Myocyte (in vitro differentiated cells): ENCODE data around the gene BBS9. TPM values are rescaled to one million over a fixed set of nuclear protein-coding genes. Genes with fewer than 3 reads are reported as not detected.
A peak's percentile ranks its signal among the peaks of the same experiment; 100 is the strongest.

ENCODE experiments used
- DNase-seq: peaks from one replicate; pipeline ENCODE4 v3.0.0-alpha.2; 2012; ENCODE audit warnings: low read depth
- total RNA-seq: library from RNA; depleted of rRNA; stranded (reverse); fragments of >200 nt; gene quantifications from 2 replicates; pipeline ENCODE4 v1.2.3, GENCODE V29; 2014

Gene BBS9
- total RNA-seq, 1 donor from 2014 or later, result 16.2 TPM

- DNase-seq, result no peak
These were observed 409.8 kb downstream of the BBS9 start for GRCh38 chr7:33539198-33539597.

- DNase-seq, result peak; percentile 63
These were observed 410.5 kb downstream of the BBS9 start for GRCh38 chr7:33539659-33540400.

GRCh38 chr7:33547880-33548279 lies 418.5 kb downstream of the BBS9 start:
- DNase-seq, result no peak

GRCh38 chr7:33550363-33550762 lies 421.0 kb downstream of the BBS9 start:
- DNase-seq, result no peak

GRCh38 chr7:33550979-33551378 lies 421.6 kb downstream of the BBS9 start:
- DNase-seq, result peak; percentile 38

GRCh38 chr7:33554046-33554445 lies 424.7 kb downstream of the BBS9 start:
- DNase-seq, result peak; percentile 67

- DNase-seq, result no peak
These were observed 425.2 kb downstream of the BBS9 start for GRCh38 chr7:33554576-33554975.

- DNase-seq, result no peak
These were observed 427.1 kb downstream of the BBS9 start for GRCh38 chr7:33556472-33556871.

GRCh38 chr7:33558549-33559323 lies 429.4 kb downstream of the BBS9 start:
- DNase-seq, result peak; percentile 38

GRCh38 chr7:33559324-33559710 lies 430.0 kb downstream of the BBS9 start:
- DNase-seq, result no peak

- DNase-seq, result no peak
These were observed 433.6 kb downstream of the BBS9 start for GRCh38 chr7:33562996-33563395.

- DNase-seq, result no peak
These were observed 434.3 kb downstream of the BBS9 start for GRCh38 chr7:33563651-33564050.

GRCh38 chr7:33578166-33578565 lies 448.8 kb downstream of the BBS9 start:
- DNase-seq, result peak; percentile 18

- DNase-seq, result no peak
These were observed 449.7 kb downstream of the BBS9 start for GRCh38 chr7:33578881-33579672.

GRCh38 chr7:33579673-33579960 lies 450.3 kb downstream of the BBS9 start:
- no peak for DNase-seq

GRCh38 chr7:33581236-33581635 lies 451.9 kb downstream of the BBS9 start:
- DNase-seq, result no peak

- no peak for DNase-seq
These were observed 452.7 kb downstream of the BBS9 start for GRCh38 chr7:33582104-33582503.

GRCh38 chr7:33582533-33582932 lies 453.2 kb downstream of the BBS9 start:
- DNase-seq, result no peak

GRCh38 chr7:33589911-33590310 lies 460.5 kb downstream of the BBS9 start:
- DNase-seq, result no peak

GRCh38 chr7:33590916-33591315 lies 461.6 kb downstream of the BBS9 start:
- DNase-seq, result no peak

GRCh38 chr7:33591490-33591889 lies 462.1 kb downstream of the BBS9 start:
- DNase-seq, result no peak

GRCh38 chr7:33592718-33593117 lies 463.4 kb downstream of the BBS9 start:
- no peak for DNase-seq
